GM19468 (cell line): ENCODE data around the gene TNC.

Source experiments
- ATAC-seq: cut with Tn5 transposase; IDR thresholded peaks from one replicate; pipeline ENCODE4 v1.9.1; 2021; ENCODE audit warnings: mild to moderate bottlenecking, moderate library complexity, moderate number of reproducible peaks; ENCODE audit not compliant: unreplicated experiment; ENCODE audit errors: extremely low read depth

Gene TNC

GRCh38 chr9:115106001-115106400 lies 12.0 kb downstream of the TNC start:
- ATAC-seq: no peak

- ATAC-seq: no peak
These were observed 13.0 kb downstream of the TNC start for GRCh38 chr9:115104908-115105307.

- no peak for ATAC-seq
These were observed 14.0 kb downstream of the TNC start for GRCh38 chr9:115103746-115104477.

GRCh38 chr9:115099901-115100300 lies 18.1 kb downstream of the TNC start:
- ATAC-seq: no peak

- no peak for ATAC-seq
These were observed 19.6 kb downstream of the TNC start for GRCh38 chr9:115098226-115098965.

- no peak for ATAC-seq
These were observed 24.4 kb downstream of the TNC start for GRCh38 chr9:115093520-115093919.

GRCh38 chr9:115090486-115090885 lies 27.5 kb downstream of the TNC start:
- no peak for ATAC-seq

- ATAC-seq: no peak
These were observed 29.1 kb downstream of the TNC start for GRCh38 chr9:115088860-115089259.

GRCh38 chr9:115086886-115087285 lies 31.1 kb downstream of the TNC start:
- ATAC-seq: no peak

GRCh38 chr9:115086461-115086860 lies 31.5 kb downstream of the TNC start:
- ATAC-seq: no peak

- ATAC-seq: no peak
These were observed 32.1 kb downstream of the TNC start for GRCh38 chr9:115085773-115086377.

GRCh38 chr9:115084709-115085108 lies 33.2 kb downstream of the TNC start:
- ATAC-seq: no peak

- no peak for ATAC-seq
These were observed 33.8 kb downstream of the TNC start for GRCh38 chr9:115084157-115084556.

- ATAC-seq: no peak
These were observed 37.7 kb downstream of the TNC start for GRCh38 chr9:115080242-115080641.

- ATAC-seq: no peak
These were observed 38.8 kb downstream of the TNC start for GRCh38 chr9:115079156-115079555.

GRCh38 chr9:115073456-115073855 lies 44.5 kb downstream of the TNC start:
- no peak for ATAC-seq

GRCh38 chr9:115071176-115071575 lies 46.8 kb downstream of the TNC start:
- no peak for ATAC-seq

- ATAC-seq: no peak
These were observed 48.2 kb downstream of the TNC start for GRCh38 chr9:115069771-115070170.

- ATAC-seq: no peak
These were observed 48.7 kb downstream of the TNC start for GRCh38 chr9:115069302-115069701.

GRCh38 chr9:115068031-115068430 lies 49.9 kb downstream of the TNC start:
- no peak for ATAC-seq

GRCh38 chr9:115063058-115063845 lies 54.7 kb downstream of the TNC start:
- ATAC-seq: no peak
